ENCODE results near the gene TRIM17. TPM values are rescaled to one million over a fixed set of nuclear protein-coding genes. Genes with fewer than 3 reads are reported as not detected.

TRIM17 gene
- total and polyA plus RNA-seq, 2 of the 8 experiments (the other 6 are each of a cell fraction or from before 2014, with no cell fraction given) = 1.1 to 2.2 TPM

DNA sequence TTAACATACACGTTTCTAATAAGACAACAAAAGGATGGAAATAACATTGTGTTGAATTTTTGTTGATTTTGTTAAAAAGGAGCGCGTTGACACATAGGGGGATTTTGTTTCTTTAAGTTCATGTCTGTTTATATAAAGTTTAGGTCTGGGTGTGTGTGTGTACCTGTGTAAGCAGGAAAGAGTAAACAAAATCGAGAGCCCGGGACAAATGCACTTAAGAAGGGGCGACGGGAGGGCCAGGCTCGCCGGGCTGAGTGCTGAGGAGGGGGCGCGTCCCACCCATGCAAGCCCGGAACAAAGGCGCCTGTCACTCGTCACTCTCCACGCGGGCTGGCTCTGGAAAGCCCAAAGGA, 28.8 kb upstream of the TRIM17 start:
- no peak overlapping the region for H2BK5ac ChIP-seq (ENCODE audit: low read depth, low read length)
- H2AFZ ChIP-seq (ENCODE audit: low read length) = peak overlapping the region; percentile 63; the same call in 1 of the 2 replicates
- no peak overlapping the region for H3K27ac ChIP-seq (ENCODE audit: low read depth, low read length)
- H4K8ac ChIP-seq (ENCODE audit: extremely low read depth, insufficient read depth, low read length) = no peak overlapping the region
- H3K4me3 ChIP-seq (ENCODE audit: extremely low read depth in 1 of 4, insufficient read depth in 2 of 4, low read depth in 3 of 4, low read length in 4 of 4) = peak overlapping the region; percentile 31 to 71 (median 54); a peak in 7 of 8 replicates
- H2AK5ac ChIP-seq (ENCODE audit: low read depth, low read length) = no peak overlapping the region
- H4K20me1 ChIP-seq (replicated peaks in 1 of 2; ENCODE audit: control insufficient read depth in 1 of 2, insufficient read depth in 2 of 2, low read length in 2 of 2) = no peaks in the 10 kb centered on the region
- H2BK12ac ChIP-seq (ENCODE audit: low read depth, low read length) = no peak overlapping the region
- no peak overlapping the region for H2BK120ac ChIP-seq (replicated peaks; ENCODE audit: low read depth, low read length)
- TF ChIP-seq SP2 (IDR thresholded peaks at IDR 0.05; ENCODE audit: low read length) = no peak
- peak; percentile 36 for TF ChIP-seq KDM4A (IDR thresholded peaks at IDR 0.05; ENCODE audit: low read depth, low read length, severe bottlenecking)
- H3K18ac ChIP-seq (ENCODE audit: extremely low read depth, low read length) = no peak overlapping the region
- H3K36me3 ChIP-seq (ENCODE audit: control insufficient read depth in 2 of 4, insufficient read depth in 4 of 4, low read length in 3 of 4) = no peaks in the 10 kb centered on the region
- H3K79me1 ChIP-seq (ENCODE audit: low read depth, low read length) = no peaks in the 10 kb centered on the region
- ChIA-PET CTCF (ENCODE audit: partially characterized antibody) (interaction anchor here (0.8 to 3.9 kb wide), 5 partner anchors 10 to 71 kb away, joined by 3 to 23 read pairs (median 4); no protein-coding TSS in a partner anchor), POLR2A (ENCODE audit: partially characterized antibody) (interaction anchor here (0.6 to 7.8 kb wide), 7 partner anchors 10 to 70 kb away, joined by 3 to 82 read pairs (median 5); a partner anchor contains a TSS)
- peaks cover 0 to 11% (median 2%) of the 10 kb centered on the region in 4 experiments; a peak in 5 of 7 replicates for H3K4me1 ChIP-seq (replicated peaks in 1 of 4; ENCODE audit: control insufficient read depth in 3 of 4, insufficient read depth in 4 of 4, low read length in 3 of 4)
- H2BK20ac ChIP-seq (ENCODE audit: low read length) = no peak overlapping the region
- no peak for FAIRE-seq
- H3K14ac ChIP-seq (ENCODE audit: insufficient read length) = no peak overlapping the region
- no peak overlapping the region for H3K56ac ChIP-seq (replicated peaks; ENCODE audit: insufficient read length, low read depth, low read length)
- H3K79me2 ChIP-seq (ENCODE audit: control insufficient read depth in 1 of 2, insufficient read depth in 2 of 2, low read length in 2 of 2) = no peaks in the 10 kb centered on the region
- peak overlapping the region; percentile 71 to 100 for H3K4me2 ChIP-seq (ENCODE audit: insufficient read depth in 1 of 2, low read depth in 2 of 2, low read length in 2 of 2)
- no peak overlapping the region for H3K9ac ChIP-seq (replicated peaks in 1 of 4; ENCODE audit: extremely low read depth in 1 of 4, low read depth in 3 of 4, low read length in 3 of 4)
- DNase-seq (ENCODE audit: low read depth in 1 of 2, low spot score in 2 of 2) = no peak
- peaks cover 8% of the 10 kb centered on the region for H3K23me2 ChIP-seq (ENCODE audit: low read depth, low read length)
- WGBS, 2 experiments (ENCODE audit: extremely low coverage in 1 of 2, insufficient coverage in 1 of 2, insufficient read length in 1 of 2, insufficient replicate concordance in 2 of 2, low coverage in 1 of 2, low lambda C conversion rate in 2 of 2, missing lambda C conversion rate in 1 of 2) = 4% methylated on average over 13 of the region's 16 CpGs; no CpG with 5 or more reads in 1 of the 2 experiments
- no peak overlapping the region for H4K5ac ChIP-seq (ENCODE audit: insufficient read length, low read depth, low read length)
- H4K91ac ChIP-seq (replicated peaks; ENCODE audit: insufficient read length, low read length) = no peak overlapping the region
- H3K9me3 ChIP-seq (ENCODE audit: insufficient read depth in 2 of 2, low read depth in 1 of 2, low read length in 1 of 2) = no peaks in the 10 kb centered on the region
- peaks cover 16 to 80% (median 57%) of the 10 kb centered on the region in 4 experiments for H3K27me3 ChIP-seq (replicated peaks in 1 of 4; ENCODE audit: control insufficient read depth in 3 of 4, extremely low read depth in 1 of 4, insufficient read depth in 3 of 4, low read length in 3 of 4)
- no peak overlapping the region for H3K4ac ChIP-seq (replicated peaks; ENCODE audit: insufficient read length, low read depth, low read length)
- H2BK15ac ChIP-seq (ENCODE audit: low read length) = no peak overlapping the region
- H3K23ac ChIP-seq (ENCODE audit: insufficient read length) = no peak overlapping the region
